Activated B cell treated with CpG ODN at 0.5 μM for 24 hours (primary cell): Measurements from ENCODE around the gene FOXJ3. TPM values are rescaled to one million over a fixed set of nuclear protein-coding genes. Genes with fewer than 3 reads are reported as not detected.

Experiments used
- ATAC-seq: fragments of 200-7000 bp; cut with Tn5 transposase; one replicate; pipeline ENCODE4 v1.10.0; 2021; ENCODE audit warnings: low read depth, mild to moderate bottlenecking, moderate library complexity
- CTCF ChIA-PET: fragments of 350-600 bp; sonication (Branson Sonifier 250); formaldehyde crosslinking; loops from one replicate; lab custom pipeline; 2021; ENCODE audit warnings: antibody characterized with exemption; lab: Charles Lee
- POLR2A ChIA-PET: fragments of 350-600 bp; sonication (Branson Sonifier 250); formaldehyde crosslinking; loops from one replicate; lab custom pipeline; 2021; ENCODE audit warnings: antibody characterized with exemption; lab: Charles Lee
- DNase-seq: peaks from one replicate; pipeline ENCODE4 v3.0.0; 2022
- H3K27ac Mint-ChIP-seq: one replicate; pipeline ENCODE4 v1.8.0; 2020; ENCODE audit warnings: mixed read lengths
- H3K27me3 Mint-ChIP-seq: one replicate; pipeline ENCODE4 v1.8.0; 2021; ENCODE audit warnings: mixed read lengths
- H3K36me3 Mint-ChIP-seq: one replicate; pipeline ENCODE4 v1.8.0; 2021; ENCODE audit warnings: low read depth, mixed read lengths
- H3K4me1 Mint-ChIP-seq: one replicate; pipeline ENCODE4 v1.8.0; 2021; ENCODE audit warnings: mixed read lengths
- H3K4me3 Mint-ChIP-seq: one replicate; pipeline ENCODE4 v1.8.0; 2020; ENCODE audit warnings: mild to moderate bottlenecking, mixed read lengths
- H3K9me3 Mint-ChIP-seq: one replicate; pipeline ENCODE4 v1.8.0; 2020; ENCODE audit warnings: mixed read lengths
- intact Hi-C: fragments of 100-400 bp; cut with micrococcal nuclease; formaldehyde crosslinking; loops from one replicate; pipeline ENCODE4 v1.15.1; 2024
- total RNA-seq: library from RNA; stranded (reverse); gene quantifications from 2 replicates; pipeline ENCODE4 v1.2.3, GENCODE V29; 2022
- TF ChIP-seq, protein P1 (sequence below): fragments of 200-600 bp; IDR thresholded peaks from one replicate; pipeline ENCODE4 v1.8.0; 2022; ENCODE audit warnings: antibody characterized with exemption, mild to moderate bottlenecking

Gene FOXJ3
- total RNA-seq, 1 donor from 2014 or later, result 63.9 TPM

DNA sequence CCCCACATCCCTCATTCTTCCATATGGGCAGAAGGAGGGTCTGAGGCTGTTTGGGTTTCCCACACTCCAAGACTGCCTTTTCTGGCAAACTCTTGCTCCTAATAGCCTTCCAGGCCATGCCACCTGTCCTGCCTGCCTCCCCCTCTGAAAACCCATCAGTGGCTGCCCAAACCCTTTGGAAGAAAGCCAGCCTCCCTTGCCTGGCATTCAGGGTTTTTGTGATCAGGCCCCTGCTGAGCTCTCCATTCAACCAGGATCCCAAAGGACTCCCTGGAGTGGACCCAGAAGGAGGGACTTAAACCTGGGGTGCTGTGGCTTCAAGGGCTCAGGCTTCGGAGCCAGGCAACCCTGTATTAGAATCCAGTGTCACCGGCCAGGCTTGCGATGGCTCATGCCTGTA is 166.3 kb downstream of the FOXJ3 start:
- TF ChIP-seq, protein P1, sequence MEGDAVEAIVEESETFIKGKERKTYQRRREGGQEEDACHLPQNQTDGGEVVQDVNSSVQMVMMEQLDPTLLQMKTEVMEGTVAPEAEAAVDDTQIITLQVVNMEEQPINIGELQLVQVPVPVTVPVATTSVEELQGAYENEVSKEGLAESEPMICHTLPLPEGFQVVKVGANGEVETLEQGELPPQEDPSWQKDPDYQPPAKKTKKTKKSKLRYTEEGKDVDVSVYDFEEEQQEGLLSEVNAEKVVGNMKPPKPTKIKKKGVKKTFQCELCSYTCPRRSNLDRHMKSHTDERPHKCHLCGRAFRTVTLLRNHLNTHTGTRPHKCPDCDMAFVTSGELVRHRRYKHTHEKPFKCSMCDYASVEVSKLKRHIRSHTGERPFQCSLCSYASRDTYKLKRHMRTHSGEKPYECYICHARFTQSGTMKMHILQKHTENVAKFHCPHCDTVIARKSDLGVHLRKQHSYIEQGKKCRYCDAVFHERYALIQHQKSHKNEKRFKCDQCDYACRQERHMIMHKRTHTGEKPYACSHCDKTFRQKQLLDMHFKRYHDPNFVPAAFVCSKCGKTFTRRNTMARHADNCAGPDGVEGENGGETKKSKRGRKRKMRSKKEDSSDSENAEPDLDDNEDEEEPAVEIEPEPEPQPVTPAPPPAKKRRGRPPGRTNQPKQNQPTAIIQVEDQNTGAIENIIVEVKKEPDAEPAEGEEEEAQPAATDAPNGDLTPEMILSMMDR, result no peak
- intact Hi-C loops, result no loop called here
- no peaks in the 10 kb centered on the region for H3K4me1 Mint-ChIP-seq
- POLR2A ChIA-PET, result no interaction called here
- DNase-seq, result no peak
- no peak overlapping the region for H3K27ac Mint-ChIP-seq
- CTCF ChIA-PET, result no interaction called here
- peaks cover 3% of the 10 kb centered on the region for H3K27me3 Mint-ChIP-seq
- no peaks in the 10 kb centered on the region for H3K36me3 Mint-ChIP-seq
- ATAC-seq, result no peak
- no peak overlapping the region for H3K4me3 Mint-ChIP-seq
- H3K9me3 Mint-ChIP-seq, result no peaks in the 10 kb centered on the region

DNA sequence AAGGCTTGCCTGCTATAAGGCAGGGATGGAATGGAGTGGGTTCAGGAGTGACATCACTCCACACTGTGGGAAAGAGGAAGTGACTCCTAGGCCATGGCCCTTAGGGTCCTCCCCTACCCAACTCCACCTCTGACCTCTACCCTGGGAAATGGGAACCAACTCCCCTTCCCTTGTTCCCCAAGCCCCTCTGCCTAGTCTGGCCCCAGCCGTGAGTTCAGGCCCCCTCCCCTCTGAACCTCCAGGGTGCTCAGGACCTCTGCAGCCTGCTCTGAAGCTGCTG is 166.7 kb downstream of the FOXJ3 start:
- intact Hi-C loops, result no loop called here
- Mint-ChIP-seq H3K27ac (no peak overlapping the region), H3K4me3 (no peak overlapping the region), H3K4me1 (no peaks in the 10 kb centered on the region), H3K36me3 (no peaks in the 10 kb centered on the region), H3K27me3 (peaks cover 3% of the 10 kb centered on the region), H3K9me3 (no peaks in the 10 kb centered on the region)
- DNase-seq, result no peak
- no peak for ATAC-seq
- ChIA-PET POLR2A (no interaction called here), CTCF (no interaction called here)
- TF ChIP-seq, protein P1, result no peak

DNA sequence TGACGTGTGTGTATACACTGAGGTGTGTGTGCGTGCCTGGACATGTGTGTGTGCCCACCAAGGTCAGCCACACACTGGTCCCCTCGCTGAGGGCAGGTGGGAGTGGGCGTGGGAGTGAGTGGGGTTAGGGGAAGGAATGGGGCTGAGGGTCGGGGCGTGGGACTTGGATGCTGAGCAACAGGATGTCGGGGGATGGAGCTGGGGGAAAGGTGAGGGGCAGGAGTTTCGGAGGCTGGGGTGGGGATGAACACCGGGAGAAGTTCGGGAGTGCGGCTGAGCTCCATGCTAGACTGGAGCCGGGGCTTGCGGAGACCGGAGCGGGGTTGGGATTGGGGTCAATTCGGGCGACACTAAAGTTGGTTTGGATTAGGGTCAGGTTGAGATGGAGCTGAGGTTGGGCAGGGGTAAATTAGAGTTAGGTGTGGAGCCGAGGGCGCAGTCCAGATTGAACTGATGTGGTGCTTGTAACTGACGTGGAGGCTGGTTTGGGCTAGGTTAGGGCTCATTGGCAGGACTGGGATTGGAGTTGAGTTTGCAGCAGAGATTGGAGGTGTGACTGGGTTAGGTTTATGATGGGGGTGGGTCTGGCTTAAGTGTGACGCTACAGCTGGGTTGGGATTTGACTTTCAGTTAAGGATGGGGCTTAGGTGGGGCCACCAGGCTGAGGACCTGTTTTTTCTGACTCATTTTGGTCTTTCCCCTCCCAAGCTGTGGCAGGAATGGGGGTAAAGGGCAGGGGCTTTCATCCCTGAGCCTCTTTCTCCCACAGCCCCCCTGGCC is 167.2 kb downstream of the FOXJ3 start:
- ChIA-PET POLR2A (no interaction called here), CTCF (no interaction called here)
- Mint-ChIP-seq H3K4me1 (no peaks in the 10 kb centered on the region), H3K36me3 (no peaks in the 10 kb centered on the region), H3K4me3 (no peak overlapping the region), H3K27me3 (peaks cover 7% of the 10 kb centered on the region), H3K27ac (no peak overlapping the region), H3K9me3 (no peaks in the 10 kb centered on the region)
- ATAC-seq, result no peak
- TF ChIP-seq, protein P1, result no peak
- intact Hi-C loops, result no loop called here
- no peak for DNase-seq

DNA sequence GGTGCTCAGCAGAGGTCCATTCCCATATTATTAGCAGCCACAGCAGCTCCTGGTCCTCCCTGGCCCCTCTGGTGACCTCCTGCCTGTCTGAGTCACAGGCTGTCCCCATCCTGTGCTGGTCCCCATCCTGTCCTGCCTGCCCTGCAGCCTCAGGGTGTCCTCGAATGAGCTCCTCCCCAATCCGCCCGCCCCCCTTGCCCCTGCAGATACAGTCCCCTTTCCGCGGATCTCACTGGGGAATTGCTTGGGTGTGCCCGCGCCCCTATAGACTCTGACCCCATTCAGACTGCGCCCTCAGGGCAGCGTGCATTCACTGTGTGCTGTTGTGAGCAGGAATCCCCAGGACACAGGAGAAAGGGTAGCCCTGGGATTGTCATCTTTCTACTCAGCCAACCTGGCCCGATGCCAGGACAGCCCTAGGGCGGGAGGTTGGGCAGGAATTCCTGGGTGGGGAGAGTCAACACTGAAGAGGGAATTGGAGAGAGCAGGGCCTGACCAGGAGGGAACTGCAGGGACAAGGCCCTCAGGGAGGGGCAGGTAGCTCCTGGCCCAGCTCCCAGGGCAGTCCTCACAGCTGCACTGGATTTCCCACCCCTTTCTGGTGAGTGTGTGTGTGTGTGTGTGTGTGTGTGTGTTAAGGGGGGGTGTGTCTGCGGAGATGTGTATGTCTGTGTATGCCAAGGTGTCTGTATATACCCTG is 169.4 kb downstream of the FOXJ3 start:
- peaks cover 8% of the 10 kb centered on the region for H3K9me3 Mint-ChIP-seq
- no peaks in the 10 kb centered on the region for H3K4me1 Mint-ChIP-seq
- no peak for DNase-seq
- peaks cover 8% of the 10 kb centered on the region for H3K27me3 Mint-ChIP-seq
- TF ChIP-seq, protein P1, result no peak
- POLR2A ChIA-PET, result no interaction called here
- intact Hi-C loops, result no loop called here
- H3K36me3 Mint-ChIP-seq, result no peaks in the 10 kb centered on the region
- ATAC-seq, result no peak
- CTCF ChIA-PET, result no interaction called here
- no peak overlapping the region for H3K4me3 Mint-ChIP-seq
- no peak overlapping the region for H3K27ac Mint-ChIP-seq

DNA sequence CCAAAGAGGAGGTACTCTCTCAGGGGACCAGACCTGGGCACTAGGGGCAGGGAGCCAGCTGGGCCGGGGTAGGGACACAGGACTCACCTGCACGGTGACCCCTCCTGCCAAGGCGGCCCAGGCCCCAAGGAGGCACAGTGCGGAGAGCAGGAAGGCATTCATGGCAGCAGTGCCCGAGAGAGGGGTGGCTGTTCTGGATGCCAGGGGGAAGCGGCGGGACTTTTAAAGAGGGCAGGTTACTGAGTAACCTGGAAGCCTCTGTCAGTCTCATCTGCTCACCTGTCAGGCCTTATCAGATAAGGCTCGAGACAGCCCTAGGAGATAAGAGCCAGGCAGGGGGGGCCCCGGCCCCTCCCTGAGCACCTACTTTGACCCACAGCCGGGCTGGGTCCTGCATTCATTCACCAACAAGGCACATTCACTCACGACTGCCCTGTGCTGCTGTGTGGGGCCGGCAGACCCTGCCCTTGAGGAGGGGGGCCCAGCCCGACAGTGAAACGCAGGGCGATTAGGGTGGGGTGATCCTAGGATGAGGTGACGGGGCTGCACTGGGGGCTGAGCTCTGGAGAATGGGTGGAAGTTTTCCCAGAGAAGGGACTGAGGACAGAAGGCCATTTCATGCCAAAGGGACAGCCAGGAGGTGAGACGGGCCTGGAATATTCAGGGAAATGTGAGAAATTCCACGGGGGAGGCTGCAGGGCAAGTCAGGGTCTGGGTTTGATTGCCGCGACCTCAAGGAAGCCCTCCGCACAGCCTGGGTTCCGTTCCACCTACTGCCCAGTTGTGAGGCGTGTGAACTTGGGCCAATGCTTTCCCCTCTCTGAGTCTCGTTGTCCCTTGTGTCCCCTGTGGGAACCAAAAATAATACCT is 170.2 kb downstream of the FOXJ3 start, which contains the start of gene GUCA2A:
Gene GUCA2A (minus strand): TSS at position 195 of the 870 bp plus-strand sequence. CDS start 33 bp downstream, at position 162.
- Mint-ChIP-seq H3K27ac (no peak within 1 kb of the TSS), H3K9me3 (peaks cover 10% of the 10 kb centered on the region)

More for the DNA sequence above, 170.2 kb downstream of the FOXJ3 start, which contains the start of gene GUCA2A:
- Mint-ChIP-seq H3K4me1 (no peaks in the 10 kb centered on the region), H3K27me3 (peaks cover 8% of the 10 kb centered on the region), H3K36me3 (no peaks in the 10 kb centered on the region), H3K4me3 (no peak within 1 kb of the TSS)
- intact Hi-C loops, result no loop called here
- ATAC-seq (no peak), DNase-seq (no peak)
- TF ChIP-seq, protein P1, result no peak
- ChIA-PET CTCF (no interaction called here), POLR2A (no interaction called here)
